HG03025 (cell line): ENCODE results near the gene TMEM131L.
"Not testable (repeated sequence)": the region's sequence is repeated elsewhere in the genome, so short reads cannot be mapped to it uniquely, and the experiment has no call there.

Experiments
- ATAC-seq: cut with Tn5 transposase; IDR thresholded peaks from one replicate; pipeline ENCODE4 v1.9.1; 2021; ENCODE audit warnings: mild to moderate bottlenecking, moderate library complexity; ENCODE audit not compliant: unreplicated experiment, low FRiP score

Gene TMEM131L

GRCh38 chr4:153501578-153501977, 35.4 kb downstream of the TMEM131L start:
- ATAC-seq, result no peak

GRCh38 chr4:153502584-153502983, 36.4 kb downstream of the TMEM131L start:
- no peak for ATAC-seq

- ATAC-seq, result no peak
Observed at GRCh38 chr4:153506341-153507309, 40.5 kb downstream of the TMEM131L start.

- ATAC-seq, result no peak
Observed at GRCh38 chr4:153507310-153508073, 41.3 kb downstream of the TMEM131L start.

- ATAC-seq, result not testable (repeated sequence)
Observed at GRCh38 chr4:153509212-153509611, 43.1 kb downstream of the TMEM131L start.

- no peak for ATAC-seq
Observed at GRCh38 chr4:153509724-153510123, 43.6 kb downstream of the TMEM131L start.

GRCh38 chr4:153510252-153511001, 44.3 kb downstream of the TMEM131L start:
- no peak for ATAC-seq

GRCh38 chr4:153511104-153511503, 44.9 kb downstream of the TMEM131L start:
- ATAC-seq, result no peak

- no peak for ATAC-seq
Observed at GRCh38 chr4:153512162-153512852, 46.1 kb downstream of the TMEM131L start.

- no peak for ATAC-seq
Observed at GRCh38 chr4:153512952-153513500, 46.9 kb downstream of the TMEM131L start.

GRCh38 chr4:153513596-153513995, 47.4 kb downstream of the TMEM131L start:
- no peak for ATAC-seq

GRCh38 chr4:153514001-153514526, 47.9 kb downstream of the TMEM131L start:
- ATAC-seq, result no peak

- no peak for ATAC-seq
Observed at GRCh38 chr4:153514688-153515426, 48.7 kb downstream of the TMEM131L start.

GRCh38 chr4:153517159-153517558, 51.0 kb downstream of the TMEM131L start:
- no peak for ATAC-seq

- ATAC-seq, result no peak
Observed at GRCh38 chr4:153518001-153518400, 51.8 kb downstream of the TMEM131L start.

GRCh38 chr4:153518637-153519389, 52.7 kb downstream of the TMEM131L start:
- no peak for ATAC-seq

- ATAC-seq, result no peak
Observed at GRCh38 chr4:153519687-153520086, 53.5 kb downstream of the TMEM131L start.

GRCh38 chr4:153520227-153520626, 54.1 kb downstream of the TMEM131L start:
- ATAC-seq, result no peak
